Fibroblast of lung (primary cell): ENCODE data around the gene C1orf116. TPM values are rescaled to one million over a fixed set of nuclear protein-coding genes. Genes with fewer than 3 reads are reported as not detected.

Source experiments
- DNase-seq, 2 donors: peaks; one replicate each; pipeline versions ENCODE4 v3.0.0 to v3.0.0-alpha.2; 2010; ENCODE audit warnings: low read depth in 2 of 2
- H2AFZ ChIP-seq: 2 replicates; pipeline ENCODE4 v1.5.1; 2012; ENCODE audit warnings: low read length, control low read depth, inconsistent platforms
- H3K27ac ChIP-seq: 2 replicates; pipeline ENCODE4 v1.5.1; 2011; ENCODE audit warnings: low read length, control low read depth; ENCODE audit not compliant: insufficient read depth
- H3K27me3 ChIP-seq: 2 replicates; pipeline ENCODE4 v1.5.1; 2011; ENCODE audit warnings: mild to moderate bottlenecking, low read length; ENCODE audit not compliant: control insufficient read depth, insufficient read depth
- H3K36me3 ChIP-seq: 2 replicates; pipeline ENCODE4 v1.5.1; 2011; ENCODE audit warnings: low read length; ENCODE audit not compliant: control insufficient read depth, insufficient read depth
- H3K4me1 ChIP-seq: 2 replicates; pipeline ENCODE4 v1.5.1; 2011; ENCODE audit warnings: low read length; ENCODE audit not compliant: control insufficient read depth, insufficient read depth; ENCODE audit errors: extremely low read depth
- H3K4me2 ChIP-seq: 2 replicates; pipeline ENCODE4 v1.5.1; 2011; ENCODE audit warnings: low read length, control low read depth; ENCODE audit not compliant: insufficient read depth; ENCODE audit errors: extremely low read depth
- H3K4me3 ChIP-seq, 4 experiments: fragments of 200-600 bp in 1 of 4; sonication (generic) in 1 of 4; replicated peaks in 1 of 4; 2 replicates each; pipeline ENCODE4 v1.5.1; 2011 to 2016; ENCODE audit warnings: low read length in 4 of 4, low read depth in 3 of 4, mild to moderate bottlenecking in 3 of 4, control low read depth in 2 of 4, inconsistent platforms in 1 of 4, mixed read lengths in 1 of 4; ENCODE audit not compliant: insufficient read depth in 1 of 4; ENCODE audit errors: control extremely low read depth in 1 of 4
- H3K79me2 ChIP-seq: 2 replicates; pipeline ENCODE4 v1.5.1; 2012; ENCODE audit warnings: mild to moderate bottlenecking, low read length, inconsistent platforms; ENCODE audit not compliant: control insufficient read depth, insufficient read depth
- H3K9ac ChIP-seq: 2 replicates; pipeline ENCODE4 v1.5.1; 2011; ENCODE audit warnings: mild to moderate bottlenecking, low read length, control low read depth; ENCODE audit not compliant: insufficient read depth
- H3K9me3 ChIP-seq: 2 replicates; pipeline ENCODE4 v1.5.1; 2012; ENCODE audit warnings: low read depth, low read length; ENCODE audit not compliant: control insufficient read depth, insufficient read depth
- H4K20me1 ChIP-seq: 2 replicates; pipeline ENCODE4 v1.5.1; 2011; ENCODE audit warnings: low read length; ENCODE audit not compliant: control insufficient read depth, insufficient read depth; ENCODE audit errors: extremely low read depth
- CTCF ChIP-seq, 2 donors: IDR thresholded peaks in 1 of 2; conservative IDR thresholded peaks in 1 of 2; 1 replicate in 1 of 2; 2 replicates in 1 of 2; pipeline ENCODE4 v1.5.1; 2011 to 2012; ENCODE audit warnings: low read length in 2 of 2, control low read depth in 1 of 2, inconsistent platforms in 1 of 2, low read depth in 1 of 2, mild to moderate bottlenecking in 1 of 2
- EZH2 ChIP-seq: IDR thresholded peaks from 2 replicates; pipeline ENCODE4 v1.5.1; 2012; ENCODE audit warnings: low read length, control low read depth, mild to moderate bottlenecking; ENCODE audit errors: missing control alignments
- polyA plus RNA-seq, 2 donors: library from polyadenylated mRNA; depleted of rRNA in 1 of 2; stranded (reverse) in 1 of 2; unstranded in 1 of 2; fragments of >200 nt; gene quantifications; 2 replicates each; pipeline ENCODE4 v1.2.1, GENCODE V29; 2011 to 2012; ENCODE audit warnings: missing spikeins in 1 of 2
- total RNA-seq: library from RNA; depleted of rRNA; stranded (reverse); fragments of >200 nt; gene quantifications from 2 replicates; pipeline ENCODE4 v1.2.1, GENCODE V29; 2014

The C1orf116 gene
- total and polyA plus RNA-seq, 2 donors (not counting 1 experiment from before 2014, with no cell fraction given): 0.06 TPM; not detected in 1

- Histone ChIP-seq H3K4me2 (no peak overlapping the region), H3K4me1 (no peaks in the 10 kb centered on the region), H3K36me3 (no peaks in the 10 kb centered on the region), H3K9me3 (no peaks in the 10 kb centered on the region), H3K79me2 (no peaks in the 10 kb centered on the region), H3K4me3 (no peak overlapping the region), H3K9ac (no peak overlapping the region), H4K20me1 (no peaks in the 10 kb centered on the region), H2AFZ (no peak overlapping the region), H3K27ac (no peak overlapping the region), H3K27me3 (peaks cover 12% of the 10 kb centered on the region)
- no peak for DNase-seq
- TF ChIP-seq EZH2: no peak
- no peak for TF ChIP-seq CTCF (conservative IDR thresholded peaks at IDR 0.05 in 1 of 2, IDR thresholded peaks at IDR 0.05 in 1 of 2; ENCODE audit: low read depth in 1 of 2, low read length in 2 of 2)
Observed at GRCh38 chr1:206987873-206988272, 44.7 kb downstream of the C1orf116 start.

- Histone ChIP-seq H3K4me3 (no peak overlapping the region), H3K79me2 (no peaks in the 10 kb centered on the region), H3K4me2 (no peak overlapping the region), H3K9ac (no peak overlapping the region), H3K27me3 (peaks cover 12% of the 10 kb centered on the region), H4K20me1 (no peaks in the 10 kb centered on the region), H3K27ac (no peak overlapping the region), H3K9me3 (no peaks in the 10 kb centered on the region), H2AFZ (no peak overlapping the region), H3K36me3 (no peaks in the 10 kb centered on the region), H3K4me1 (no peaks in the 10 kb centered on the region)
- TF ChIP-seq EZH2 (no peak), CTCF (conservative IDR thresholded peaks at IDR 0.05 in 1 of 2, IDR thresholded peaks at IDR 0.05 in 1 of 2; ENCODE audit: low read depth in 1 of 2, low read length in 2 of 2) (no peak)
- no peak for DNase-seq
Observed at GRCh38 chr1:206986885-206987284, 45.7 kb downstream of the C1orf116 start.

GRCh38 chr1:206986402-206986801, 46.2 kb downstream of the C1orf116 start:
- Histone ChIP-seq H2AFZ (no peak overlapping the region), H3K4me1 (no peaks in the 10 kb centered on the region), H3K79me2 (no peaks in the 10 kb centered on the region), H3K27me3 (peaks cover 12% of the 10 kb centered on the region), H3K36me3 (no peaks in the 10 kb centered on the region), H3K4me3 (no peak overlapping the region), H3K9me3 (no peaks in the 10 kb centered on the region), H3K9ac (no peak overlapping the region), H3K27ac (no peak overlapping the region), H3K4me2 (no peak overlapping the region), H4K20me1 (no peaks in the 10 kb centered on the region)
- no peak for DNase-seq
- no peak for TF ChIP-seq CTCF (conservative IDR thresholded peaks at IDR 0.05 in 1 of 2, IDR thresholded peaks at IDR 0.05 in 1 of 2; ENCODE audit: low read depth in 1 of 2, low read length in 2 of 2)
- no peak for TF ChIP-seq EZH2
